SJCRH30 (cell line): ENCODE measurements around the gene SAG. TPM values are rescaled to one million over a fixed set of nuclear protein-coding genes. Genes with fewer than 3 reads are reported as not detected.
"Not testable (repeated sequence)": the region's sequence is repeated elsewhere in the genome, so short reads cannot be mapped to it uniquely, and the experiment has no call there.

Experiments
- DNase-seq, 2 experiments: peaks; one replicate each; pipeline ENCODE4 v3.0.0-alpha.2; 2015 to 2020
- H3K27ac ChIP-seq: fragments of 250-450 bp; sonication (Bioruptor Pico); 2 replicates; pipeline ENCODE4 v1.5.1; 2020; ENCODE audit warnings: mild to moderate bottlenecking, moderate library complexity
- H3K27me3 ChIP-seq: fragments of 250-450 bp; sonication (Bioruptor Pico); 2 replicates; pipeline ENCODE4 v1.5.1; 2020; ENCODE audit warnings: mild to moderate bottlenecking, moderate library complexity
- H3K36me3 ChIP-seq: fragments of 250-450 bp; sonication (Bioruptor Pico); 2 replicates; pipeline ENCODE4 v1.5.1; 2020; ENCODE audit warnings: mild to moderate bottlenecking, moderate library complexity
- H3K4me1 ChIP-seq: fragments of 250-450 bp; sonication (Bioruptor Pico); 2 replicates; pipeline ENCODE4 v1.5.1; 2020; ENCODE audit warnings: mild to moderate bottlenecking, moderate library complexity
- H3K4me3 ChIP-seq: fragments of 250-450 bp; sonication (Bioruptor Pico); 2 replicates; pipeline ENCODE4 v1.5.1; 2020; ENCODE audit warnings: mild to moderate bottlenecking, moderate library complexity
- H3K9me3 ChIP-seq: fragments of 250-450 bp; sonication (Bioruptor Pico); replicated peaks from 2 replicates; pipeline ENCODE4 v1.5.1; 2020; ENCODE audit warnings: mild to moderate bottlenecking, moderate library complexity
- total RNA-seq: library from RNA; depleted of rRNA; stranded (reverse); fragments of >200 nt; shearing (Covaris generic); gene quantifications from 2 replicates; pipeline ENCODE4 v1.2.3, GENCODE V29; 2014

SAG gene
- total RNA-seq, 1 experiment from 2014 or later = not detected

DNA sequence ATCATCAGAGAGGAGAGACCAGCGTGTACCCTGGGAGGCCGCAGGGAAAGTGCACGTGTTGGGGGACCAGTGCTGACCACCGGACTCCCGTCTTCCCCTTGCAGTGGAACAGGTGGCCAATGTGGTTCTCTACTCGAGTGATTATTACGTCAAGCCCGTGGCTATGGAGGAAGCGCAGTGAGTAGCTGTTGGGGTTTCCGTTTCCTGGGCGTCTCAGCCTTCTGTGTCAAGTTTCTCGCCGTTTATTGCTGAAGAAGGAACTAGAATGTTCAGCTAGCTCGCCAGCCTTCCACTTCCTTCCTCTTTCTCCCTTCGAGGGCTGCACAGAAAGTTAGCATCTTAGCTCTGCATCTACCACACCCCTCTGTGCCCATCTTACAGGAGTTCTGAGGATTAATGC, 23.9 kb downstream of the SAG start:
- no peaks in the 10 kb centered on the region for H3K27me3 ChIP-seq
- H3K4me1 ChIP-seq = peaks cover 28% of the 10 kb centered on the region
- H3K27ac ChIP-seq = peak overlapping the region; percentile 11; the same call in 1 of the 2 replicates
- H3K36me3 ChIP-seq = no peaks in the 10 kb centered on the region
- peak; percentile 72 to 80 for DNase-seq
- H3K9me3 ChIP-seq = no peaks in the 10 kb centered on the region
- H3K4me3 ChIP-seq = peak overlapping the region; percentile 20

DNA sequence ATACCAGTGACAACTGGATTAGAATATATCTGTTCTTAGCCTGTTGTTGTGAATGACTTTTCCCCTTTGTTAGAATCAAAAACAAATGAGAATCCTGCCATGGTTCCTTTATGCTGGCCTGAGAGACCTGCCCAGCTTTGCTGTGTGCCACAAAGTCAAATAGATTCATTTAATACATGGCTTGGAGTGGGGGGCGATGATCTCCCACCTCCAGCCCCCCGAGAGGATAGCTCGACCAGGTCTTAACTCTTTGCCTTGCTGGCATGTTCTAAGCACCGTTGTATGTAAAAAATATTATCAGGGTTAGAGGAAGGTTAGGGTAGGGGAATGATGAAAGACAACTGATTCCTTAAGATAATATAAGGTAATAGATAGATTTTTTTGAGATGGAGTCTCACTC, 24.5 kb downstream of the SAG start:
- Histone ChIP-seq H3K27ac (no peak overlapping the region), H3K4me3 (peak overlapping the region; percentile 20; the same call in 1 of the 2 replicates), H3K27me3 (no peaks in the 10 kb centered on the region), H3K4me1 (peaks cover 28% of the 10 kb centered on the region), H3K9me3 (no peaks in the 10 kb centered on the region), H3K36me3 (no peaks in the 10 kb centered on the region)
- no peak for DNase-seq

DNA sequence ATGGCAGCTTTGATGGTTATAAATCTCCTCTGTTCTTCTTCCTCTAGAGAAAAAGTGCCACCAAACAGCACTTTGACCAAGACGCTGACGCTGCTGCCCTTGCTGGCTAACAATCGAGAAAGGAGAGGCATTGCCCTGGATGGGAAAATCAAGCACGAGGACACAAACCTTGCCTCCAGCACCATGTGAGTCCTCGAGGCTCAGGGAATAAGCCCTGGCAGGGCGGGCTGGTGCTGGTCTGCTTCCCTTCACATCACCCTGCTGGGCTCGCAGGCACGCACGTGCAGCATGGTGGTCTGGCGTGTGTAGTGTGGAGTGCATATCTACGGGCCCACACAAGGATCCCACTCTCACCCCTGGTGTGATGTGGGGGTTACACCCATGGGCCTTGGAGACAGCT, 27.3 kb downstream of the SAG start:
- H3K27me3 ChIP-seq = no peaks in the 10 kb centered on the region
- no peaks in the 10 kb centered on the region for H3K9me3 ChIP-seq
- DNase-seq = no peak
- peaks cover 19% of the 10 kb centered on the region for H3K4me1 ChIP-seq
- no peak overlapping the region for H3K4me3 ChIP-seq
- H3K27ac ChIP-seq = no peak overlapping the region
- no peaks in the 10 kb centered on the region for H3K36me3 ChIP-seq

DNA sequence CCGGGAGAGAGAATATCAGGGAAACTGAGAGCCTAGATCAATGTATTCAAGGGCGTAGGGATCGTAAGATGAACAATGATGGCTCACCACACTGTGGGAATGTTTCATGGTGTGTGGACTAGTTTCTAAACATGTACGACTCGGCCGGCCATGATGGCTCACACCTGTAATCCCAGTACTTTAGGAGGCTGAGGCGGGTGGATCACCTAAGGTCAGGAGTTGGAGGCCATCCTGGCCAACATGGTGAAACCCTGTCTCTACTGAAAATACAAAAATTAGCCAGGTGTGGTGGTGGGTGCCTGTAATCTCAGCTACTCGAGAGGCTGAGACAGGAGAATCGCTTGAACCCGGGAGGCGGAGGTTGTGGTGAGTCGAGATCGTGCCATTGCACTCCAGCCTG, 28.5 kb downstream of the SAG start:
- not testable (repeated sequence) for H3K27me3 ChIP-seq, H3K4me3 ChIP-seq, DNase-seq, H3K36me3 ChIP-seq, H3K9me3 ChIP-seq, H3K27ac ChIP-seq
- peaks cover 12% of the 10 kb centered on the region for H3K4me1 ChIP-seq

DNA sequence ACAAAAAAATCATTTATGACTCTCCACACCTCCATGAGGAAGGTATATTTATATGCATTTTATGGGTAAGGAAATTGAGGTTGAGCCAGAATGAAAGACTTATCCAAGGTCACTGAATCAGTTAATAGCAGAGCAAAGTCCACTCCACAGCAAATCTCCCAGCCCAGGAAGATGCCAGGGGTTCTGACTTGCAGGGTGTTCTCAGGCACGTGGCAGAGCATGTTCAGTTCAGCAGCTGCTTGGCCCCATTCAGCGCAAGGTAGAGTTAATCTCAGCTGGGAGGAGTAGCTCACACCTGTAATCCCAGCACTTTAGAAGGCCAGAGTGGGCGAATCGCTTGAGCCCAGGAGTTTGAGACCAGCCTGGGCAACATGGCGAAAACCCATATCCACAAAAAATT, 28.9 kb downstream of the SAG start:
- Histone ChIP-seq H3K36me3 (no peaks in the 10 kb centered on the region), H3K4me1 (peaks cover 7% of the 10 kb centered on the region), H3K27ac (no peak overlapping the region), H3K27me3 (no peaks in the 10 kb centered on the region), H3K9me3 (0 out of 2 replicates have a peak, but pooled peaks cover 4% of the 10 kb centered on the region), H3K4me3 (no peak overlapping the region)
- no peak for DNase-seq

DNA sequence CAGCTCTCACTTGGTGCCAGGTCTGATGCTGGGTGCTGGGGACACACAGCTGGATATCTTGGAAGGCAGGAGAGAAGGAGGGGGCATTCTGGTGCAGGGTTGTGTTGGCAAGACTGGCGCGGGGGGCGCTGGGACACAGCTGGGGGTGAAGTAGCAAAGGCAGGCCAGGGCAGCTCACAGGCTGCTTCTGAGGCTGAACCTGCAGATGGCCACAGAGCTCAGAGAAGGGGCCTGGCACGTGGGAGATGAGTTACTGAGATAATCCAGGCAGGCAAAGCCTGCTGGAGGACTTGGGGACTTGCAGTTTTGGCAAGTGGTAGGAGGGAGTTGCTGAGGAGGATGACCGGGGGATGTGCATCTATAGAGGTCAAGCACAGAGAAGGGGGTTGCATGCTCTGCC, 30.4 kb downstream of the SAG start:
- H3K36me3 ChIP-seq = no peaks in the 10 kb centered on the region
- no peak overlapping the region for H3K4me3 ChIP-seq
- 0 out of 2 replicates have a peak, but pooled peaks cover 4% of the 10 kb centered on the region for H3K9me3 ChIP-seq
- H3K27me3 ChIP-seq = no peaks in the 10 kb centered on the region
- H3K4me1 ChIP-seq = no peaks in the 10 kb centered on the region
- H3K27ac ChIP-seq = no peak overlapping the region
- no peak for DNase-seq

DNA sequence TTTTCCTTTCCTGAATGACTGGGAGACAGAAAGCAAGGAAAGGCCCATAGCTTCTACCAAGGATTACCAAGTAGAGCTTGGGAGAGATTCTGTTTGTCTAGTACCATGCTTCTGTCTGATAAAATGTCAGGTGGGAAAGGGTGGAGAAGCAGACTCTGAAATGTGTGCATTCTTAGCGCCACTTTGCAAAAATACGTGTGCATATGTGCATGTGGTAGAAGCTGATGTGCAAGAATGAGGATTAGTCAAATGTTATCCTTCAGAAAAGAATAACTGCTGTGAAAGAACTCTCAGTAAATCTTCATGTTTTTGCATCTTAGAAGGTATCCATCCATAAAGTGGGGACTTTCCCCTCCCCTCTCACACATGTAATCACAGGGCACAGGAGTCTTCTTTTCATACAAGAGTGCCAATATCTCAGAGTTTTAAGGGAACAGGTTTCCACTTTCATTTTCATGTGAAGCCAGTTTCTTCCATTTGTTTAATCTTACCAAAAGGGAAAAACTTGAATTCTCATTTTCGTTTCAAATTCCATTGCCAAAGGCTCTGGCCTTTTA, 31.3 kb downstream of the SAG start:
- Histone ChIP-seq H3K4me3 (no peak overlapping the region), H3K36me3 (no peaks in the 10 kb centered on the region), H3K27me3 (no peaks in the 10 kb centered on the region), H3K27ac (no peak overlapping the region), H3K4me1 (no peaks in the 10 kb centered on the region), H3K9me3 (0 out of 2 replicates have a peak, but pooled peaks cover 4% of the 10 kb centered on the region)
- no peak for DNase-seq

DNA sequence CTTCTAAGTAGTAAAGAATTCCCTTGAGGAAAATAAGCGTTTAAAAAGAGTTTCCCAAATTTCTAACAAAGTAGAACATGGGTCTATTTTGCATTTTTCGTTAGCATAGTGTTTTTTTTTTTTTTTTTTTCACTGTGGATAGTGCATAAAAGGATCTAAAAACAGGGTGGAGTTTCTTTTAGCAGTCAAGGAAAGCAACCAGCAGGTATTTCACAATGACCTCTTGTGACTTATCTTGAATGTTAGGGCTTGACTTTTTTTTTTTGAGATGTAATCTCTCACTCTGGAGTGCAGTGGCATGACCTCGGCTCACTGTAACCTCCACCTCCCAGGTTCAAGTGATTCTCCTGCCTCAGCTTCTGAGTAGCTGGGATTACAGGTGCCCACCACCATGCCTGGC, 31.8 kb downstream of the SAG start:
- Histone ChIP-seq H3K36me3 (no peaks in the 10 kb centered on the region), H3K27ac (no peak overlapping the region), H3K4me1 (no peaks in the 10 kb centered on the region), H3K27me3 (no peaks in the 10 kb centered on the region), H3K9me3 (0 out of 2 replicates have a peak, but pooled peaks cover 4% of the 10 kb centered on the region), H3K4me3 (no peak overlapping the region)
- DNase-seq = no peak

DNA sequence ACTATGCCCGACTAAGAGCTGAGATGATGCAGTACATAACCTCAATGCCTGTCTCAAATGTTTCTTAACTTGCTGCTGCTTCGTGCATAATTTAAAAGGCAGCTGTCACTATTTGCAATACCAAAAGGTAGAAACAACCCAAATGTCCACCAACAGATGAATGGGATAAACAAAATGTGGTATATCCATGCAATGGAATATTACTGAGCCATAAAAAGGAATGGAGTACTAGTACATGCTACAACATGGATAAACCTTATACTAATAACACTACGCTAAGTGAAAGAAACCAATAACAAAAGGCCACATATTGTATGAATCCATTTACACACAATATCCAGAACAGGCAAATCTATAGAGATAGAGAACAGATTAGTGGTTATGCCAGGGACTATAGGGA, 33.7 kb downstream of the SAG start:
- no peaks in the 10 kb centered on the region for H3K27me3 ChIP-seq

DNA sequence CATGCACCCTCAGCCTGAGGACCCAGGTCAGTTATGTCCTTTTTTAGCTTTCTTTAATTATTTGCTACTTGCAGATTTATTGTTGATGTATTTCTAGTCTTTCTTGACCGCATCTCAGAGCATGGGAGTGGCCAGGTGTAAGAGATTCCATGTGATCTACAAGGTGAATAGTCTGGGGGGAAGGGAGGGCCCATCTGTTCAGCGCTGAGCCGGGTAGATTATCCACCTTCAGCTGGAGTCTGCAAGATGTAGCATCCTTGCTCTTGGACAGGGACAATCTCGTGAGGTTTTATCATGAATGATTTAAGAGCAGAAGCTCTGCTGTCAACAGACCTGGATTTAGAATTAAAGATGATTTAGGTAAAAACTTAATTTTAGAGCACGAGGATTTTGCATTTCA, 34.7 kb downstream of the SAG start:
- no peaks in the 10 kb centered on the region for H3K36me3 ChIP-seq
- DNase-seq = no peak

More for the DNA sequence above, 33.7 kb downstream of the SAG start:
- H3K4me1 ChIP-seq = no peaks in the 10 kb centered on the region
- H3K27ac ChIP-seq = no peak overlapping the region
- 0 out of 2 replicates have a peak, but pooled peaks cover 4% of the 10 kb centered on the region for H3K9me3 ChIP-seq
- no peaks in the 10 kb centered on the region for H3K36me3 ChIP-seq
- no peak overlapping the region for H3K4me3 ChIP-seq
- no peak for DNase-seq

DNA sequence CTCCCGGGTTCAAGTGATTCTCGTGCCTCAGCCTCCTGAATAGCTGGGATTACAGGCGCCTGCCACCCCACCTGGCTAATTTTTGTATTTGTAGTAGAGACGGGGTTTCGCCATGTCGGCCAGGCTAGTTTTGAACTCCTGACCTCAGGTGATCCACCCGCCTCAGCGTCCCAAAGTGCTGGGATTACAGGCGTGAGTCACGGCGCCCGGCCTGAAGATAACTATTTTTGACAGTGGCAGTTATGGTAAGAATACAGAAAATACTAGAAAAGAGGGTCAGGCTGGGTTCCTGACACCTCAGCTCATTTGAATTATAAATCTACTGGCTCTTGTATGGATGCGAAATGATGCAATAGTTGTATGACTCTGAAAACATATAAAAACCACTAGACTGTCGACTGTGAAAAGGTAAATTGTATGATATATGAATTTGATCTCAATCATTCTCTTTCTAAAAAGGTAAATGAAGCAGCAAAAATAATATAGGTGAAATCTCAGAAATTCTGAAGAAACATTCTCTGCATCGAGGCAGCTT, 35.6 kb downstream of the SAG start:
- no peaks in the 10 kb centered on the region for H3K27me3 ChIP-seq
- no peak for DNase-seq
- no peak overlapping the region for H3K4me3 ChIP-seq

More for the DNA sequence above, 34.7 kb downstream of the SAG start:
- Histone ChIP-seq H3K9me3 (0 out of 2 replicates have a peak, but pooled peaks cover 4% of the 10 kb centered on the region), H3K27me3 (no peaks in the 10 kb centered on the region), H3K4me1 (no peaks in the 10 kb centered on the region), H3K27ac (no peak overlapping the region), H3K4me3 (no peak overlapping the region)

DNA sequence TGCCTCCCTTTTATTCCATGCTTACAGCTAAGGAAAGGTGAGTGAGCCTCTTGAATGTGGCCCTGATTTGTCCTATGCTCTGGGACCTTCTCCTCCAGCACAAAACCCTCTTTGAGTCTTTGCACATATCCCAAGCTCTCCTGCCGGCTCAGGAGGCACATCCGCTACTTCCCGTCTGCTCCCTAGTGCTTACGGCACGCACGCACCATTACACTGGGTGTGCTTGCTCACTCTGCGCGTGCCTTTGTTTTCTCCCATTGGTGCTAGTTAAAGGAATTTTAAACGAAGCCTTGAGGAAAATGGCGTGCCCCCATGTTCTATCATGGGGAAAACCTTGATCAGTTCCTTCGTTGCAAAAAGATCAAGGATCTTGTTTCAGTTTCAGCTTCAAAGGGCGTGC, 38.8 kb downstream of the SAG start:
- Histone ChIP-seq H3K27me3 (no peaks in the 10 kb centered on the region), H3K27ac (no peak overlapping the region), H3K4me1 (peaks cover 19% of the 10 kb centered on the region), H3K9me3 (0 out of 2 replicates have a peak, but pooled peaks cover 1% of the 10 kb centered on the region), H3K4me3 (no peak overlapping the region), H3K36me3 (no peaks in the 10 kb centered on the region)
- no peak for DNase-seq

More for the DNA sequence above, 35.6 kb downstream of the SAG start:
- no peak overlapping the region for H3K27ac ChIP-seq
- no peaks in the 10 kb centered on the region for H3K4me1 ChIP-seq
- no peaks in the 10 kb centered on the region for H3K36me3 ChIP-seq
- 0 out of 2 replicates have a peak, but pooled peaks cover 4% of the 10 kb centered on the region for H3K9me3 ChIP-seq

DNA sequence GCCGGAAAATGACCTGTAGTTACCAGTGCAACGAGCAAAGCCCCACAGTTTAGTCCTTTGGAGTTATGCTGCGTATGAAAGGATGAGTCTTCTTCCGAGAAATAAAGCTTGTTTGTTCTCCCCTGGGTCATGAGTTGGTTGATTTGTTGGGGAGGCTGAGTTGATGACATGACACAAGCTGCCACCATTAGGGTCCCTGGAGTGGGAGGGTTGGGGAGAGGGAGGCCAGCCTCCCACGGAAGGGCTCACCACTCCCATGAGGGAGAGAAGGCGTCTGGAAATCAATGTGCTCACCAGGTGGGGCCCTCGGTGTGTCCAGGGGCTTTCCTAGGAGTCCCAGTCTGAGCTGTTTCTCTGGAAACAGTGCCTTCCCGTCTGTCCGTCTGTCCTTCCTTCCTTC, 39.3 kb downstream of the SAG start:
- H3K27me3 ChIP-seq = no peaks in the 10 kb centered on the region

DNA sequence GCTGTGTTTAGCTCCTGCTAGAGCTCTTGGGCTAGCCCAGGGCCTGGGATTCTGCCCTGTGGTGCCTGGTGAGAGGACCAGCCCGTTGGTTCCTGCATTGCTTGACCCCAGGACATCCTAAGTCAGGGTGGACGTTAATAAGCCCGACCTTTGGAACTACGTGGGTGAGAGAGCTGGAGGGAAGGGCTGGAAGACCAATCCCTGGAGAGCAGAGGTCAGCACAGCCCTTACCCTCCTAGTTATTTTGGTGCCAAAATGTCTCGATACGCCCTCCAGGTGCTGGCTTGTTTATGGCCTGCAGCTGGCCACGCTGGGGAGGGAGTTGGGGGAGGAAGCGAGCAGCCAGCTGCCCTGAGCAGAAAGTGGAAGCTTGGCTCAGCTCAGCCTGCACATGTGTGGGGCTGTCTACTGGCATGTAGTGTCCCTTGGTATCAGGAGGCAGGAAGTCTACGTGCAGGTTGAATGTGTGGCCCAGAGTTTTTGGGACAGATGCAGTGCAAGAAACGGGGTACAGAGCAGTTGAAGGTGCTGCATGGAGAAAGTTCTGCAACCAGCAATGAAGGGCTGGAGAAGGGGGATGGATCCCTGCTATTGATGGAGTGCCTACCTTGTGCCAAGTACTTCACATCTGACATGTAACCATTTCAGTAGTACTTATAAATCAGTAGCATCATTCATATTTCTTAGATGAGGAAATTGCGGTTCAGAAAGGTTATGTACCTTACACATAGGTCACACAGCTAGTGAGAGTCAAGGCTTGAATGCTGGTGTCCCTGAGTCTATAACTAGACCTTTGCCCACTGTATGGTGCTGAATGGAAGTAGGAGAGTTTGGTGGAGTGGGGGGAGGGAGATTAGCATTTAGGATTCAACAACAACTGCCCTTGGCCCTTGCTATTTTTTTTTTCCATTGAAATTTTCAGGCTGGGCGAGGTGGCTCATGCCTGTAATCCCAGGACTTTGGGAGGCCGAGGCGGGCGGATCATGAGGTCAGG, 41.7 kb downstream of the SAG start:
- no peaks in the 10 kb centered on the region for H3K27me3 ChIP-seq
- DNase-seq = peak; percentile 64 to 71
- no peak overlapping the region for H3K27ac ChIP-seq
- H3K4me3 ChIP-seq = no peak overlapping the region
- no peaks in the 10 kb centered on the region for H3K36me3 ChIP-seq
- peaks cover 20% of the 10 kb centered on the region for H3K4me1 ChIP-seq
- H3K9me3 ChIP-seq = no peaks in the 10 kb centered on the region

More for the DNA sequence above, 39.3 kb downstream of the SAG start:
- no peaks in the 10 kb centered on the region for H3K9me3 ChIP-seq
- no peak overlapping the region for H3K4me3 ChIP-seq
- H3K36me3 ChIP-seq = no peaks in the 10 kb centered on the region
- no peak overlapping the region for H3K27ac ChIP-seq
- peaks cover 20% of the 10 kb centered on the region for H3K4me1 ChIP-seq
- DNase-seq = no peak

DNA sequence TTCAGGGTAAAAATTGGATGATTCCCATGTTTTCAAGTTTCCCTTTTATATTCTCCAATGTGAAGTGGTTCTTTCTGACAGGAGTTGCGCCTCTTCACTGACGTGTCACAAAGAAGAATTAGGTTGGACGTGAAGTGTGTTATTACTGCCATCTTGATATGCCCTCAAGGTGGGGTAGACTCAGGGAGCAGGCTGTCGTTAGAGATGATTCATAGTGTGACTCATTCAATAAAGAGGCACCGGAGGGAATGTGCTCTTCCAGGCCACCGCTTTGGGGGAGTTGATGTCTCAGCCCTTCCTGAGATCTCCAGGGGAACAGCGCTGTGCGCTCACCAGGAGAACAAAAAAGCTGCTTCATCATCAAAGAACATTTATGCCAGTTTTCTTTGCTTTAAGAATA, 43.1 kb downstream of the SAG start:
- Histone ChIP-seq H3K4me3 (no peak overlapping the region), H3K27ac (no peak overlapping the region), H3K36me3 (no peaks in the 10 kb centered on the region), H3K4me1 (peaks cover 25% of the 10 kb centered on the region), H3K9me3 (no peaks in the 10 kb centered on the region), H3K27me3 (no peaks in the 10 kb centered on the region)
- DNase-seq = peak; percentile 51 to 69
